ENCODE measurements around the gene ZNRF1. TPM values are rescaled to one million over a fixed set of nuclear protein-coding genes. Genes with fewer than 3 reads are reported as not detected.

Gene ZNRF1
- total and polyA plus RNA-seq, 10 of the 15 experiments (the other 5 are each of a cell fraction or from before 2014, with no cell fraction given): 5.8 to 25.9 (median 14.3) TPM

DNA sequence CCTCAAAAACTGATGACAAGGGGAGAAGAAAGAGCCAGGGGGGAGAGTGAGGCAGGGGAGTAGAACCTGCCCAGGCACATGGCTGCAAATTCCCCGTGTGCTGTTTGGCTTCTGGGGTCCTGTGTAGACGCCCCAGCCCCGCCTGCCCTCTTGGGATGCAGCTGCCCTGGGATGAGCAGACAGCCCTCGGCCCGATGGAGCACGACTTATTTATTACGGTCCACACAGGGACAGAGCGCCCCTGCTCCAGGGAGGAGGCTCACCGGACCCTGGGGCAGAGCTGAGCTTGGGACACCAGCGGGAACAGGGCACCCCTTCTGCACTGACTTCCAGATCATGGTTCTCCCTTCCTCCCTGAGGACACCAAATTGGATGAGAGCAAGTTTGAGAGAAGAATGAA lies 108.7 kb downstream of the ZNRF1 start:
- WGBS (ENCODE audit: insufficient coverage, insufficient replicate concordance, low lambda C conversion rate, missing lambda C conversion rate): 92% methylated on average over 10 of the region's 10 CpGs
- in situ Hi-C loops (cut with MboI): loop anchor here (5.0 to 10.0 kb wide), 3 partner anchors 63 to 405 kb away; partner anchors contain the start of gene MLKL
- TF ChIP-seq ZNF217 (IDR thresholded peaks at IDR 0.05): no peak
- no peak for TF ChIP-seq CUX1 (IDR thresholded peaks at IDR 0.05; ENCODE audit: insufficient replicate concordance, low read depth, low read length)
- TF ChIP-seq HSF1 (IDR thresholded peaks at IDR 0.05; ENCODE audit: low read depth, low read length): no peak
- TF ChIP-seq BRCA1 (IDR thresholded peaks at IDR 0.05; ENCODE audit: low read depth, low read length): no peak
- no peak for TF ChIP-seq RAD21 (IDR thresholded peaks at IDR 0.05; ENCODE audit: insufficient read depth, low read depth, low read length)
- no peak for TF ChIP-seq PML (IDR thresholded peaks at IDR 0.05; ENCODE audit: low read length)
- no peak for TF ChIP-seq YBX1 (IDR thresholded peaks at IDR 0.05)
- TF ChIP-seq, protein P1, sequence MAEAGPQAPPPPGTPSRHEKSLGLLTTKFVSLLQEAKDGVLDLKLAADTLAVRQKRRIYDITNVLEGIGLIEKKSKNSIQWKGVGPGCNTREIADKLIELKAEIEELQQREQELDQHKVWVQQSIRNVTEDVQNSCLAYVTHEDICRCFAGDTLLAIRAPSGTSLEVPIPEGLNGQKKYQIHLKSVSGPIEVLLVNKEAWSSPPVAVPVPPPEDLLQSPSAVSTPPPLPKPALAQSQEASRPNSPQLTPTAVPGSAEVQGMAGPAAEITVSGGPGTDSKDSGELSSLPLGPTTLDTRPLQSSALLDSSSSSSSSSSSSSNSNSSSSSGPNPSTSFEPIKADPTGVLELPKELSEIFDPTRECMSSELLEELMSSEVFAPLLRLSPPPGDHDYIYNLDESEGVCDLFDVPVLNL (IDR thresholded peaks at IDR 0.05; ENCODE audit: low read depth, low read length): no peak
- no peak for TF ChIP-seq SMARCA5 (IDR thresholded peaks at IDR 0.05)
- no peak for TF ChIP-seq GABPA (IDR thresholded peaks at IDR 0.05; ENCODE audit: low read depth)
- TF ChIP-seq, protein P2, sequence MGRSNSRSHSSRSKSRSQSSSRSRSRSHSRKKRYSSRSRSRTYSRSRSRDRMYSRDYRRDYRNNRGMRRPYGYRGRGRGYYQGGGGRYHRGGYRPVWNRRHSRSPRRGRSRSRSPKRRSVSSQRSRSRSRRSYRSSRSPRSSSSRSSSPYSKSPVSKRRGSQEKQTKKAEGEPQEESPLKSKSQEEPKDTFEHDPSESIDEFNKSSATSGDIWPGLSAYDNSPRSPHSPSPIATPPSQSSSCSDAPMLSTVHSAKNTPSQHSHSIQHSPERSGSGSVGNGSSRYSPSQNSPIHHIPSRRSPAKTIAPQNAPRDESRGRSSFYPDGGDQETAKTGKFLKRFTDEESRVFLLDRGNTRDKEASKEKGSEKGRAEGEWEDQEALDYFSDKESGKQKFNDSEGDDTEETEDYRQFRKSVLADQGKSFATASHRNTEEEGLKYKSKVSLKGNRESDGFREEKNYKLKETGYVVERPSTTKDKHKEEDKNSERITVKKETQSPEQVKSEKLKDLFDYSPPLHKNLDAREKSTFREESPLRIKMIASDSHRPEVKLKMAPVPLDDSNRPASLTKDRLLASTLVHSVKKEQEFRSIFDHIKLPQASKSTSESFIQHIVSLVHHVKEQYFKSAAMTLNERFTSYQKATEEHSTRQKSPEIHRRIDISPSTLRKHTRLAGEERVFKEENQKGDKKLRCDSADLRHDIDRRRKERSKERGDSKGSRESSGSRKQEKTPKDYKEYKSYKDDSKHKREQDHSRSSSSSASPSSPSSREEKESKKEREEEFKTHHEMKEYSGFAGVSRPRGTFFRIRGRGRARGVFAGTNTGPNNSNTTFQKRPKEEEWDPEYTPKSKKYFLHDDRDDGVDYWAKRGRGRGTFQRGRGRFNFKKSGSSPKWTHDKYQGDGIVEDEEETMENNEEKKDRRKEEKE (IDR thresholded peaks at IDR 0.05): no peak
- TF ChIP-seq RCOR1 (conservative IDR thresholded peaks at IDR 0.05; ENCODE audit: low read depth, low read length): no peak

More for the DNA sequence above, 108.7 kb downstream of the ZNRF1 start:
- no peak overlapping the region for H3K4me3 ChIP-seq
- ATAC-seq (no peak), FAIRE-seq (no peak), DNase-seq (ENCODE audit: low read depth, low spot score) (no peak)
- ChIA-PET POLR2A (no interaction called here), SMC1A (ENCODE audit: uncharacterized antibody, unreplicated experiment) (interaction anchor here (6.7 kb wide), 1 partner anchor 109 kb away, joined by 69 read pairs; the partner anchor contains the start of gene ZNRF1), RAD21 (ENCODE audit: unreplicated experiment) (interaction anchor here (1.5 to 4.9 kb wide), 2 partner anchors 9 to 100 kb away, joined by 3 to 46 read pairs; no protein-coding TSS in a partner anchor), CTCF (interaction anchor here (6.7 kb wide), 1 partner anchor 110 kb away, joined by 90 read pairs; the partner anchor contains the start of gene ZNRF1)
- no peaks in the 10 kb centered on the region for H3K9me3 ChIP-seq (replicated peaks; ENCODE audit: control insufficient read depth, insufficient read depth, low read length)
- H3K27me3 ChIP-seq (replicated peaks in 1 of 2; ENCODE audit: control insufficient read depth in 2 of 2, insufficient read depth in 2 of 2, low read length in 1 of 2): no peaks in the 10 kb centered on the region
- H4K20me1 ChIP-seq (ENCODE audit: control insufficient read depth, insufficient read depth): no peaks in the 10 kb centered on the region
- no peaks in the 10 kb centered on the region for H3K79me2 ChIP-seq (ENCODE audit: control insufficient read depth, insufficient read depth, low read length)
- H3K4me2 ChIP-seq (ENCODE audit: control insufficient read depth, insufficient read depth): no peak overlapping the region
- H3K4me1 ChIP-seq (ENCODE audit: control insufficient read depth, insufficient read depth, low read length): peaks cover 36% of the 10 kb centered on the region
- BruUV-seq (replicated peaks): no TSS peak
- no peaks in the 10 kb centered on the region; a peak in 2 of 4 replicates for H3K36me3 ChIP-seq (ENCODE audit: control insufficient read depth in 2 of 2, insufficient read depth in 2 of 2, low read length in 1 of 2)
- no peak overlapping the region for H3K27ac ChIP-seq (ENCODE audit: control insufficient read depth, insufficient read depth)
- H2AFZ ChIP-seq (ENCODE audit: control insufficient read depth, low read depth, low read length): no peak overlapping the region
- H3K9ac ChIP-seq (ENCODE audit: control insufficient read depth, insufficient read depth, low read length): no peak overlapping the region
- intact Hi-C loops (cut with micrococcal nuclease; ENCODE audit: unreplicated experiment): no loop called here

Data from GM12878 (cell line).